ENCODE data around the gene TNIP1. TPM values are rescaled to one million over a fixed set of nuclear protein-coding genes. Genes with fewer than 3 reads are reported as not detected.

TNIP1 gene
- total RNA-seq, 2 experiments from 2014 or later, result 51.4 to 77.5 TPM

DNA sequence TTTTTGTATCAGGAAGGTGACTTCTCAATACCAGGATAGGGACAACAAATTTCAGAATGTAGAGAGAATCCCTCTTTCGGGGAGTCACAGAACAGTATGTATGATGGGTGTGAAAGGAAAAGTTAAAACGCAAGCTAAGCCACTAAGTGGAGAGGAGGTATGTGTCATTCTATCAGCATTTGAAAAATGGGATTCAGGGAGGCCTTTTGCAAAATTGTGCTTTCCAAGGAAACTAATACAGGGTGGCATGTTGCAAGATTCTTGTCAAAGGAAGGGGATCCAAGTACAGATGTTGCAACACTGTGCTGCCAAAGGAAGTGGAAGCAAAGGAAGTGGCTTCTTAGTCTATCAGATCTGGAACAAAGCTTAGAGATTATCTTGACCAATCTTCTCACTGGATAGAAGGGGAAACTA is 12.6 kb upstream of the TNIP1 start:
- BruUV-seq (replicated peaks), result no TSS peak

DNA sequence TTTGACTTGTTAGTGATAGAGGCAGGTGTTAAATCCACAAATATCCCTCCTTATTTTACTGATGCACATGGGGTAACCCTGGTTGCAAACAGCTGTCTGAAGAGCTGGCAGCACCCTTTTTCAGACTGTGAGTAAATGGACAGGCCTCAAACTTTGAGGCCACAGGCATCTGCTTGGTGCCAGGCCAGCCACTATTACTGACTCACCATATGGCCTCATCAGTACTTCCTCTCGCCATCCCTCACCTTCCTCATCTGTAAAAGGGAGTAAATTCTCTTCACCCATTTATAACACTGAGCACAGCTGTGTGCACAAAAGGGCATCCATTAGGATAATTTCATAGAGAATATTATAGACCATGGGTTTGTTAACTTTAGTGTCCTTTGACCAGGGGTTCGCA is 11.9 kb upstream of the TNIP1 start:
- H3K36me3 ChIP-seq (ENCODE audit: insufficient read depth, low read length), result no peaks in the 10 kb centered on the region
- DNase-seq (ENCODE audit: low spot score), result no peak
- no peaks in the 10 kb centered on the region for H3K9me3 ChIP-seq (ENCODE audit: low read length)
- no peak overlapping the region for H3K4me3 ChIP-seq (ENCODE audit: low read depth, low read length, poor library complexity, severe bottlenecking)
- no peak overlapping the region for H3K27ac ChIP-seq (ENCODE audit: low read depth, low read length, poor library complexity, severe bottlenecking)
- CTCF ChIA-PET (ENCODE audit: unreplicated experiment), result interaction anchor here (1.1 kb wide), 1 partner anchor 24 kb away, joined by 3 read pairs; no protein-coding TSS in a partner anchor
- no peaks in the 10 kb centered on the region for H4K20me1 ChIP-seq (ENCODE audit: insufficient read depth, low read length)
- H3K79me2 ChIP-seq (ENCODE audit: insufficient read depth, low read depth, low read length), result no peaks in the 10 kb centered on the region
- H3K4me1 ChIP-seq (ENCODE audit: insufficient read depth, low read length, poor library complexity, severe bottlenecking), result peaks cover 30% of the 10 kb centered on the region
- intact Hi-C loops (cut with micrococcal nuclease; ENCODE audit: unreplicated experiment), result no loop called here
- H2AFZ ChIP-seq (ENCODE audit: low read length), result no peak overlapping the region; the same call in 1 of the 2 replicates
- H3K9me2 ChIP-seq (ENCODE audit: insufficient read depth, low read length), result no peaks in the 10 kb centered on the region
- POLR2A ChIA-PET, result interaction anchor here (0.7 to 1.2 kb wide), 3 partner anchors 10 to 30 kb away, joined by 3 to 4 read pairs (median 3); no protein-coding TSS in a partner anchor
- H3K4me2 ChIP-seq (ENCODE audit: low read length), result peak overlapping the region; percentile 33; the same call in 1 of the 2 replicates
- BruUV-seq (replicated peaks), result no TSS peak
- no peak for TF ChIP-seq EZH2phosphoT487 (IDR thresholded peaks at IDR 0.05; ENCODE audit: borderline replicate concordance, low read depth, low read length)
- TF ChIP-seq, protein P1, sequence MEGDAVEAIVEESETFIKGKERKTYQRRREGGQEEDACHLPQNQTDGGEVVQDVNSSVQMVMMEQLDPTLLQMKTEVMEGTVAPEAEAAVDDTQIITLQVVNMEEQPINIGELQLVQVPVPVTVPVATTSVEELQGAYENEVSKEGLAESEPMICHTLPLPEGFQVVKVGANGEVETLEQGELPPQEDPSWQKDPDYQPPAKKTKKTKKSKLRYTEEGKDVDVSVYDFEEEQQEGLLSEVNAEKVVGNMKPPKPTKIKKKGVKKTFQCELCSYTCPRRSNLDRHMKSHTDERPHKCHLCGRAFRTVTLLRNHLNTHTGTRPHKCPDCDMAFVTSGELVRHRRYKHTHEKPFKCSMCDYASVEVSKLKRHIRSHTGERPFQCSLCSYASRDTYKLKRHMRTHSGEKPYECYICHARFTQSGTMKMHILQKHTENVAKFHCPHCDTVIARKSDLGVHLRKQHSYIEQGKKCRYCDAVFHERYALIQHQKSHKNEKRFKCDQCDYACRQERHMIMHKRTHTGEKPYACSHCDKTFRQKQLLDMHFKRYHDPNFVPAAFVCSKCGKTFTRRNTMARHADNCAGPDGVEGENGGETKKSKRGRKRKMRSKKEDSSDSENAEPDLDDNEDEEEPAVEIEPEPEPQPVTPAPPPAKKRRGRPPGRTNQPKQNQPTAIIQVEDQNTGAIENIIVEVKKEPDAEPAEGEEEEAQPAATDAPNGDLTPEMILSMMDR (conservative IDR thresholded peaks at IDR 0.05; ENCODE audit: low read length), result no peak

More for the DNA sequence above, 12.6 kb upstream of the TNIP1 start:
- TF ChIP-seq, protein P1 (conservative IDR thresholded peaks at IDR 0.05; ENCODE audit: low read length), result no peak
- no peak for TF ChIP-seq EZH2phosphoT487 (IDR thresholded peaks at IDR 0.05; ENCODE audit: borderline replicate concordance, low read depth, low read length)
- no peak overlapping the region for H3K27ac ChIP-seq (ENCODE audit: low read depth, low read length, poor library complexity, severe bottlenecking)
- H2AFZ ChIP-seq (ENCODE audit: low read length), result no peak overlapping the region; the same call in 1 of the 2 replicates
- H3K4me2 ChIP-seq (ENCODE audit: low read length), result peak overlapping the region; percentile 33; the same call in 1 of the 2 replicates
- no peaks in the 10 kb centered on the region for H3K79me2 ChIP-seq (ENCODE audit: insufficient read depth, low read depth, low read length)
- no peak for DNase-seq (ENCODE audit: low spot score)
- no peaks in the 10 kb centered on the region for H4K20me1 ChIP-seq (ENCODE audit: insufficient read depth, low read length)
- CTCF ChIA-PET (ENCODE audit: unreplicated experiment), result interaction anchor here (1.1 kb wide), 1 partner anchor 24 kb away, joined by 3 read pairs; no protein-coding TSS in a partner anchor
- H3K36me3 ChIP-seq (ENCODE audit: insufficient read depth, low read length), result no peaks in the 10 kb centered on the region
- POLR2A ChIA-PET, result interaction anchor here (0.6 to 1.2 kb wide), 5 partner anchors 9 to 729 kb away, joined by 3 to 4 read pairs (median 3); no protein-coding TSS in a partner anchor
- no peak overlapping the region for H3K4me3 ChIP-seq (ENCODE audit: low read depth, low read length, poor library complexity, severe bottlenecking)
- intact Hi-C loops (cut with micrococcal nuclease; ENCODE audit: unreplicated experiment), result no loop called here
- peaks cover 30% of the 10 kb centered on the region for H3K4me1 ChIP-seq (ENCODE audit: insufficient read depth, low read length, poor library complexity, severe bottlenecking)
- no peaks in the 10 kb centered on the region for H3K9me2 ChIP-seq (ENCODE audit: insufficient read depth, low read length)
- no peaks in the 10 kb centered on the region for H3K9me3 ChIP-seq (ENCODE audit: low read length)

DNA sequence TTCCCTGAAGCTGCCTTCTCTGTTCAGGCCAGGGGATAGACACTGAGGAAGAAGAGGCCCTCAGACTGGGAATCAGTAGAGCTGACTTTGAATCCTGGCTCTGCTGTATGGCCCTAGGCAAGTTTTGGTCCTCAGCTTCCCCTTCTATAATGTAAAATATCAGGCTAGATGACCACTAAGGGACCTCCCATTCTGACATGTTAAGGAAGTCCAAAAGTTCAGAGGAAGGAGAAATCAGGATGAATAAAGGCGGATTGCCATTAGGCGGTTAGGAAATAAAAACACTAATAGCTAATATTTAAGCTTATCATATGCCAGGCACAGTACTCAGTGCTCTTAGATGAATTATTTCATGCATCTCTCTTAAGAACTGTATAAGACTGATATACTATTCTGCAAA is 8.9 kb upstream of the TNIP1 start:
- Histone ChIP-seq H3K4me3 (ENCODE audit: low read depth, low read length, poor library complexity, severe bottlenecking) (no peak overlapping the region), H3K9me2 (ENCODE audit: insufficient read depth, low read length) (no peaks in the 10 kb centered on the region), H3K36me3 (ENCODE audit: insufficient read depth, low read length) (no peaks in the 10 kb centered on the region), H3K79me2 (ENCODE audit: insufficient read depth, low read depth, low read length) (no peaks in the 10 kb centered on the region), H3K4me2 (ENCODE audit: low read length) (no peak overlapping the region), H3K27ac (ENCODE audit: low read depth, low read length, poor library complexity, severe bottlenecking) (no peak overlapping the region), H3K4me1 (ENCODE audit: insufficient read depth, low read length, poor library complexity, severe bottlenecking) (peaks cover 45% of the 10 kb centered on the region), H4K20me1 (ENCODE audit: insufficient read depth, low read length) (no peaks in the 10 kb centered on the region), H2AFZ (ENCODE audit: low read length) (no peak overlapping the region), H3K9me3 (ENCODE audit: low read length) (no peaks in the 10 kb centered on the region)
- POLR2A ChIA-PET, result interaction anchor here (0.9 to 1.7 kb wide), 5 partner anchors 9 to 61 kb away, joined by 3 to 10 read pairs (median 5); partner anchors contain the start of gene TNIP1
- no TSS peak for BruUV-seq (replicated peaks)
- CTCF ChIA-PET (ENCODE audit: unreplicated experiment), result interaction anchor here (1.3 to 1.9 kb wide), 4 partner anchors 9 to 38 kb away, joined by 4 to 7 read pairs (median 5); no protein-coding TSS in a partner anchor
- intact Hi-C loops (cut with micrococcal nuclease; ENCODE audit: unreplicated experiment), result no loop called here
- DNase-seq (ENCODE audit: low spot score), result no peak
- TF ChIP-seq, protein P1 (conservative IDR thresholded peaks at IDR 0.05; ENCODE audit: low read length), result no peak
- no peak for TF ChIP-seq EZH2phosphoT487 (IDR thresholded peaks at IDR 0.05; ENCODE audit: borderline replicate concordance, low read depth, low read length)
